Measurements from ENCODE around the gene CHSY1. TPM values are rescaled to one million over a fixed set of nuclear protein-coding genes. Genes with fewer than 3 reads are reported as not detected.
"Not testable (repeated sequence)": the region's sequence is repeated elsewhere in the genome, so short reads cannot be mapped to it uniquely, and the experiment has no call there.

Gene CHSY1
- total and polyA plus RNA-seq, 2 donors (not counting 1 experiment from before 2014, with no cell fraction given): 4.7 to 20.3 TPM

GRCh38 chr15:101215681-101216080 is 36.2 kb downstream of the CHSY1 start:
- H3K4me3 ChIP-seq (ENCODE audit: control extremely low read depth in 1 of 5, extremely low read depth in 1 of 5, insufficient read depth in 1 of 5, low read depth in 2 of 5, low read length in 4 of 5): no peak overlapping the region
- CTCF ChIA-PET: interaction anchor here (1.4 kb wide), 1 partner anchor 208 kb away, joined by 4 read pairs; no protein-coding TSS in a partner anchor
- no CpG with 5 or more reads among the region's 4 CpGs for WGBS (ENCODE audit: insufficient coverage)
- peaks cover 40% of the 10 kb centered on the region for H4K20me1 ChIP-seq (ENCODE audit: control insufficient read depth, insufficient read depth, low read length, poor library complexity, severe bottlenecking)
- H3K4me1 Mint-ChIP-seq: peaks cover 48% of the 10 kb centered on the region
- H3K27me3 ChIP-seq (replicated peaks in 1 of 4; ENCODE audit: control extremely low read depth in 1 of 4, control insufficient read depth in 3 of 4, insufficient read depth in 4 of 4, low read length in 3 of 4): no peaks in the 10 kb centered on the region
- no peak overlapping the region for H3K4me3 Mint-ChIP-seq
- no peak overlapping the region for H3K4me2 ChIP-seq (replicated peaks; ENCODE audit: low read depth, low read length, poor library complexity, severe bottlenecking)
- H2AFZ ChIP-seq (ENCODE audit: insufficient read depth, low read depth, low read length, poor library complexity, severe bottlenecking): no peak overlapping the region
- no peak overlapping the region for H3K27ac Mint-ChIP-seq
- ATAC-seq (ENCODE audit: low read depth) (no peak), DNase-seq (no peak)
- POLR2A ChIA-PET: no interaction called here
- H3K9me3 Mint-ChIP-seq (ENCODE audit: insufficient read depth): no peaks in the 10 kb centered on the region
- peaks cover 0 to under 1% of the 10 kb centered on the region in 2 donors for H3K4me1 ChIP-seq (ENCODE audit: control insufficient read depth in 2 of 2, insufficient read depth in 2 of 2, low read length in 2 of 2)
- no peaks in the 10 kb centered on the region for H3K27me3 Mint-ChIP-seq
- H3K9me3 ChIP-seq (ENCODE audit: control extremely low read depth in 1 of 3, control insufficient read depth in 2 of 3, insufficient read depth in 1 of 3, low read length in 2 of 3): no peaks in the 10 kb centered on the region
- no peak overlapping the region for H3K9ac ChIP-seq (ENCODE audit: low read length)
- intact Hi-C loops (cut with micrococcal nuclease): no loop called here
- peaks cover 83% of the 10 kb centered on the region for H3K79me2 ChIP-seq (ENCODE audit: control insufficient read depth, insufficient read depth, low read length)
- TF ChIP-seq EZH2 (IDR thresholded peaks at IDR 0.05; ENCODE audit: borderline replicate concordance, insufficient read depth, low read depth, low read length, poor library complexity, severe bottlenecking): no peak
- no peak for TF ChIP-seq CTCF (IDR thresholded peaks at IDR 0.05)
- H3K36me3 ChIP-seq (replicated peaks in 1 of 2; ENCODE audit: control extremely low read depth in 1 of 2, control insufficient read depth in 1 of 2, extremely low read depth in 1 of 2, insufficient read depth in 2 of 2, low read length in 1 of 2): peaks cover 0 to 8% of the 10 kb centered on the region in 2 experiments
- no peak overlapping the region for H3K27ac ChIP-seq (ENCODE audit: low read length in 2 of 2)

- H3K4me2 ChIP-seq (replicated peaks; ENCODE audit: low read depth, low read length, poor library complexity, severe bottlenecking); H3K27ac Mint-ChIP-seq; H3K27me3 Mint-ChIP-seq; H3K36me3 ChIP-seq (replicated peaks in 1 of 2; ENCODE audit: control extremely low read depth in 1 of 2, control insufficient read depth in 1 of 2, extremely low read depth in 1 of 2, insufficient read depth in 2 of 2, low read length in 1 of 2); H3K27me3 ChIP-seq (replicated peaks in 1 of 4; ENCODE audit: control extremely low read depth in 1 of 4, control insufficient read depth in 3 of 4, insufficient read depth in 4 of 4, low read length in 3 of 4); H3K9me3 Mint-ChIP-seq (ENCODE audit: insufficient read depth); H3K4me3 ChIP-seq (ENCODE audit: control extremely low read depth in 1 of 5, extremely low read depth in 1 of 5, insufficient read depth in 1 of 5, low read depth in 2 of 5, low read length in 4 of 5); intact Hi-C loops (cut with micrococcal nuclease); DNase-seq; H3K4me1 ChIP-seq (ENCODE audit: control insufficient read depth in 2 of 2, insufficient read depth in 2 of 2, low read length in 2 of 2); ATAC-seq (ENCODE audit: low read depth); H3K4me3 Mint-ChIP-seq; H3K9me3 ChIP-seq (ENCODE audit: control extremely low read depth in 1 of 3, control insufficient read depth in 2 of 3, insufficient read depth in 1 of 3, low read length in 2 of 3); H2AFZ ChIP-seq (ENCODE audit: insufficient read depth, low read depth, low read length, poor library complexity, severe bottlenecking); H3K9ac ChIP-seq (ENCODE audit: low read length); POLR2A ChIA-PET; H3K27ac ChIP-seq (ENCODE audit: low read length in 2 of 2): not testable (repeated sequence)
- WGBS (ENCODE audit: insufficient coverage): 95% methylated on average over 6 of the region's 6 CpGs
- CTCF ChIA-PET: interaction anchor here (1.4 kb wide), 1 partner anchor 206 kb away, joined by 4 read pairs; no protein-coding TSS in a partner anchor
- peaks cover 51% of the 10 kb centered on the region for H3K4me1 Mint-ChIP-seq
- H4K20me1 ChIP-seq (ENCODE audit: control insufficient read depth, insufficient read depth, low read length, poor library complexity, severe bottlenecking): peaks cover 32% of the 10 kb centered on the region
- peaks cover 80% of the 10 kb centered on the region for H3K79me2 ChIP-seq (ENCODE audit: control insufficient read depth, insufficient read depth, low read length)
Observed at GRCh38 chr15:101214435-101215097, 37.3 kb downstream of the CHSY1 start.
